Progenitor cell of endocrine pancreas (in vitro differentiated cells): ENCODE measurements around the gene FARS2. TPM values are rescaled to one million over a fixed set of nuclear protein-coding genes. Genes with fewer than 3 reads are reported as not detected.

Experiments used
- DNase-seq: peaks from one replicate; pipeline ENCODE4 v3.0.0; 2021; ENCODE audit warnings: low spot score; ENCODE audit not compliant: unreplicated experiment
- H3K27ac Mint-ChIP-seq: 2 replicates; pipeline ENCODE4 v1.8.0; 2021; ENCODE audit warnings: mild to moderate bottlenecking, moderate library complexity, mixed read lengths
- H3K27me3 Mint-ChIP-seq: 2 replicates; pipeline ENCODE4 v1.8.0; 2021; ENCODE audit warnings: mixed read lengths
- H3K36me3 Mint-ChIP-seq: 2 replicates; pipeline ENCODE4 v1.8.0; 2022; ENCODE audit warnings: mixed read lengths; ENCODE audit not compliant: insufficient read depth
- H3K4me1 Mint-ChIP-seq: 2 replicates; pipeline ENCODE4 v1.8.0; 2021; ENCODE audit warnings: low read depth, mixed read lengths
- H3K4me3 Mint-ChIP-seq: 2 replicates; pipeline ENCODE4 v1.8.0; 2021; ENCODE audit warnings: low read depth, mild to moderate bottlenecking, moderate library complexity, mixed read lengths
- H3K9me3 Mint-ChIP-seq: 2 replicates; pipeline ENCODE4 v1.8.0; 2021; ENCODE audit warnings: low read depth, mixed read lengths
- total RNA-seq: library from RNA; stranded (reverse); gene quantifications from 2 replicates; pipeline ENCODE4 v1.2.1, GENCODE V29; 2021
- TF ChIP-seq, protein P1 (sequence below): fragments of 200-600 bp; sonication (generic); IDR thresholded peaks from one replicate; pipeline ENCODE4 v1.5.0; 2021; ENCODE audit warnings: antibody characterized with exemption, mild to moderate bottlenecking; ENCODE audit not compliant: unreplicated experiment

FARS2 gene
- total RNA-seq, 1 donor from 2014 or later = 20.8 TPM

DNA sequence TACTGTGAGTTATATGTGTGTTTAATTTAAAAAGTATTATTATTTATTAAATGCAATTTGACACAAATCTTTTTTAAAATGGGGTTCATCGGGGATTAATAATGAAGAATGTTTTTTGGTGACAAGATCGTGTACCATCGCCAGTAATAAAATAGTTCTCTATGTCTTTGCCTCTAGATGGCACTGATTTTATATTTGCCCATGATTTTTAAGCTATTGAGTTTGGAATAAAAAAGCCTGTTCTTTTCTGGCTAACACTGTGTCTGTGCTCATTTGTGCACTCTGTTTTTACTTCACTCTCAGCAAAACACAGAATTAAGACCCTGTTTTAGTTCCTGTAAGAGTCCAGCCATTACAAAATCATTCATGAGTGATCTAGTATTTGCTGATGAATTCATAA is 127.0 kb downstream of the FARS2 start:
- Mint-ChIP-seq H3K27me3 (no peaks in the 10 kb centered on the region), H3K27ac (no peak overlapping the region), H3K4me1 (no peaks in the 10 kb centered on the region), H3K4me3 (no peak overlapping the region), H3K9me3 (no peaks in the 10 kb centered on the region), H3K36me3 (no peaks in the 10 kb centered on the region)
- no peak for DNase-seq
- TF ChIP-seq, protein P1, sequence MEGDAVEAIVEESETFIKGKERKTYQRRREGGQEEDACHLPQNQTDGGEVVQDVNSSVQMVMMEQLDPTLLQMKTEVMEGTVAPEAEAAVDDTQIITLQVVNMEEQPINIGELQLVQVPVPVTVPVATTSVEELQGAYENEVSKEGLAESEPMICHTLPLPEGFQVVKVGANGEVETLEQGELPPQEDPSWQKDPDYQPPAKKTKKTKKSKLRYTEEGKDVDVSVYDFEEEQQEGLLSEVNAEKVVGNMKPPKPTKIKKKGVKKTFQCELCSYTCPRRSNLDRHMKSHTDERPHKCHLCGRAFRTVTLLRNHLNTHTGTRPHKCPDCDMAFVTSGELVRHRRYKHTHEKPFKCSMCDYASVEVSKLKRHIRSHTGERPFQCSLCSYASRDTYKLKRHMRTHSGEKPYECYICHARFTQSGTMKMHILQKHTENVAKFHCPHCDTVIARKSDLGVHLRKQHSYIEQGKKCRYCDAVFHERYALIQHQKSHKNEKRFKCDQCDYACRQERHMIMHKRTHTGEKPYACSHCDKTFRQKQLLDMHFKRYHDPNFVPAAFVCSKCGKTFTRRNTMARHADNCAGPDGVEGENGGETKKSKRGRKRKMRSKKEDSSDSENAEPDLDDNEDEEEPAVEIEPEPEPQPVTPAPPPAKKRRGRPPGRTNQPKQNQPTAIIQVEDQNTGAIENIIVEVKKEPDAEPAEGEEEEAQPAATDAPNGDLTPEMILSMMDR = no peak

- Mint-ChIP-seq H3K36me3 (no peaks in the 10 kb centered on the region), H3K27me3 (no peaks in the 10 kb centered on the region), H3K4me3 (no peak overlapping the region), H3K4me1 (no peaks in the 10 kb centered on the region), H3K27ac (no peak overlapping the region), H3K9me3 (no peaks in the 10 kb centered on the region)
- TF ChIP-seq, protein P1 = no peak
- DNase-seq = no peak
These were observed 127.9 kb downstream of the FARS2 start for GRCh38 chr6:5389086-5389745.

DNA sequence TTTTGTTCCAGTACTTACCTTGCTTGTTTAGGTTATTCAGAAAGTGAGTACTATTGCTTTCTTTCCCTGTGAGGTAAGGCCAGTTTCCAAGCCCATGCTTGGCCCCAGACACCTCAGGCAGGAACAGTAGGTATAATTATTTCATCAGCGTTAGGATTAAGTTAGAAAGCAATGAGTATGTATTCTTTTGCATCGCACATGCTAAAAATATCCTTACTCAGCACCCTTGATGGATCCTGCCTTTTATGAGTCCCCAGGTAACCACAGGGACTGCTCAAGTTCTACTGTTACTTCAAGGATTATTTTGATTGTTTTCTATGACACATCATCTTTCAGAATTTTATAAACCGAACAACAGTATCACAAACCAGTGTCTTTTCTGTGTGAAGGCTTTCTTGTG is 128.9 kb downstream of the FARS2 start:
- TF ChIP-seq, protein P1 = no peak

GRCh38 chr6:5394280-5394679 is 133.0 kb downstream of the FARS2 start:
- Mint-ChIP-seq H3K9me3 (no peaks in the 10 kb centered on the region), H3K36me3 (no peaks in the 10 kb centered on the region), H3K4me1 (no peaks in the 10 kb centered on the region), H3K27me3 (no peaks in the 10 kb centered on the region), H3K27ac (no peak overlapping the region), H3K4me3 (no peak overlapping the region)
- TF ChIP-seq, protein P1 = no peak
- no peak for DNase-seq

More for the DNA sequence above, 128.9 kb downstream of the FARS2 start:
- Mint-ChIP-seq H3K27me3 (no peaks in the 10 kb centered on the region), H3K9me3 (no peaks in the 10 kb centered on the region), H3K36me3 (no peaks in the 10 kb centered on the region), H3K4me3 (no peak overlapping the region), H3K4me1 (no peaks in the 10 kb centered on the region), H3K27ac (no peak overlapping the region)
- no peak for DNase-seq

GRCh38 chr6:5395719-5396118 is 134.4 kb downstream of the FARS2 start:
- H3K4me3 Mint-ChIP-seq = no peak overlapping the region
- H3K36me3 Mint-ChIP-seq = no peaks in the 10 kb centered on the region
- no peak overlapping the region for H3K27ac Mint-ChIP-seq
- H3K27me3 Mint-ChIP-seq = no peaks in the 10 kb centered on the region
- DNase-seq = no peak
- no peaks in the 10 kb centered on the region for H3K4me1 Mint-ChIP-seq
- TF ChIP-seq, protein P1 = no peak
- H3K9me3 Mint-ChIP-seq = no peaks in the 10 kb centered on the region
